Retinal pigment epithelial cell (primary cell): ENCODE results near the gene BCCIP.

ENCODE experiments used
- DNase-seq: peaks from one replicate; pipeline ENCODE4 v3.0.0-alpha.2; 2010; ENCODE audit warnings: low read depth
- H3K4me3 ChIP-seq: 2 replicates; pipeline ENCODE4 v1.5.1; 2011; ENCODE audit warnings: mild to moderate bottlenecking, low read length, control low read depth, moderate library complexity
- CTCF ChIP-seq: conservative IDR thresholded peaks from 2 replicates; pipeline ENCODE4 v1.5.1; 2011; ENCODE audit warnings: low read depth, low read length, control low read depth, inconsistent platforms

Gene BCCIP

GRCh38 chr10:125850766-125851731, 27.7 kb downstream of the BCCIP start:
- H3K4me3 ChIP-seq = no peak overlapping the region
- TF ChIP-seq CTCF = no peak
- DNase-seq = peak; percentile 4

- no peak for TF ChIP-seq CTCF
- H3K4me3 ChIP-seq = no peak overlapping the region
- DNase-seq = no peak
Measured at GRCh38 chr10:125852487-125852886, 29.1 kb downstream of the BCCIP start.

GRCh38 chr10:125857185-125857760, 33.9 kb downstream of the BCCIP start:
- no peak for TF ChIP-seq CTCF
- no peak overlapping the region for H3K4me3 ChIP-seq
- no peak for DNase-seq

DNA sequence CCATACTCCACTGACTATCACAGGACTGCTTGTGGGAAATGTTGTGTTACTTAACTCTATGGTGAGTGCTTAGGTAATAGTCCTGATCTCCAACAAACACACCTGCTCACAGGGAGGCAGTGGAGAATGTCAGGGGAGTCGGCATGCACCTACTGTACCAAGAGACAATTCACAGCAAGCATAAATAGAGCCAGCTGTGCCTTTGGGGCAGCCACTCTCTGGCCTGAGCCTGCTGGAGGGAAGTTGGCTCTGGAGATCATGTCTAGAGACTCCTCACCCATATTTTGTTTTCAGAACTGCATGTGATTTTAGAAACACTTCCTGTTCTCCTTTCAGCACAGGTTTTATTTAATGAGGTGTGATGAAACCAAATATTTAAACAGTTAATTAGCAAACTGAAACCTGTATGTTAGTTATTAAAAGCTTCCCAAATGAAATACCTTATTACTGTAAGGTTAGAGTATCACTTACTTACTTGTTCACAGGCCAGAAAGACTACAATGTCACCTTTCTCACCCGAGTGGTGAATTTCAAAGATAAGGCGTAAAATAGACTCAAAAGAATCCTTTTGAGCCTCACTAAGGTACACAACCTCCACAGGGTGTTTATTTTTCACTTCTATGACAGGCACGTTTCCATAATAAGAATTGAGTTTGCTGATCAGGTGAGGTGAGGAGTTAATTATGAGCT, 35.9 kb downstream of the BCCIP start:
- no peak for TF ChIP-seq CTCF
- H3K4me3 ChIP-seq = no peak overlapping the region
- no peak for DNase-seq

DNA sequence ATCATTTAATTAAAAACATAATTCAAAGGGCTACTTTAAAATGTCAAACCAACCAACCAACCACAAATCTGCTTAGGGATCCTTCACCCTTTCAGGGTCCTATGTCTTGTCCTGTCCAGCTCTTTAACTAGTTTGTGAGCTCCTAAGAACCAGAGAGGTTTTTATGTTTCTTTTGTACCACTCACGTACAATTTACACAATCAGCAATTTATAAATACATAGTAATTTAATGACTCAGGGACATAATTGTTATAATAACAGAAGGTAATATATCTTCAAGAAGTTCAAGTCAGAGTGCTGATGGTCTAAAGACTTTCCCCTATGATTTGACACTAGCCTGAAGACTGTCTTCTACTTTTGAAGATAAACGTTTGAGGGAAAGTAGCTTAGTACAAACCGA, 41.8 kb downstream of the BCCIP start:
- H3K4me3 ChIP-seq = no peak overlapping the region
- DNase-seq = no peak
- no peak for TF ChIP-seq CTCF

GRCh38 chr10:125866421-125867029, 43.2 kb downstream of the BCCIP start:
- H3K4me3 ChIP-seq = no peak overlapping the region
- no peak for DNase-seq
- no peak for TF ChIP-seq CTCF
